OCI-LY7 (cell line): ENCODE data around the gene C7orf57. TPM values are rescaled to one million over a fixed set of nuclear protein-coding genes. Genes with fewer than 3 reads are reported as not detected.

Source experiments
- BruUV-seq: library from RNA; stranded (reverse); fragments of 400-500 nt; replicated peaks from 2 replicates; lab custom pipeline; 2021; lab: Mats Ljungman, UMichigan
- CTCF ChIA-PET: fragments of 300-600 bp; sonication (Branson Sonifier 250); formaldehyde crosslinking; loops from one replicate; lab custom pipeline; 2022; ENCODE audit warnings: antibody characterized with exemption; ENCODE audit not compliant: unreplicated experiment; lab: Charles Lee
- POLR2A ChIA-PET: fragments of 300-600 bp; sonication (Branson Sonifier 250); formaldehyde crosslinking; loops from one replicate; lab custom pipeline; 2022; ENCODE audit warnings: antibody characterized with exemption; lab: Charles Lee
- DNase-seq: peaks from one replicate; pipeline ENCODE4 v3.0.0-alpha.2; 2015; ENCODE audit warnings: low spot score
- H2AFZ ChIP-seq: fragments of 200-600 bp; sonication (generic), shearing (Covaris generic); 2 replicates; pipeline ENCODE4 v1.6.1; 2014; ENCODE audit warnings: mild to moderate bottlenecking, antibody characterized with exemption, low read length, moderate library complexity
- H3K27ac ChIP-seq: fragments of 200-600 bp; sonication (generic); 2 replicates; pipeline ENCODE4 v1.5.1; 2014; ENCODE audit warnings: mixed run types, low read depth, mild to moderate bottlenecking, moderate library complexity, low read length, inconsistent platforms; ENCODE audit not compliant: poor library complexity, severe bottlenecking
- H3K36me3 ChIP-seq: fragments of 200-600 bp; sonication (generic); 2 replicates; pipeline ENCODE4 v1.6.1; 2014; ENCODE audit warnings: mild to moderate bottlenecking, antibody characterized with exemption, low read length, moderate library complexity, mixed read lengths; ENCODE audit not compliant: insufficient read depth
- H3K4me1 ChIP-seq: fragments of 200-600 bp; sonication (generic); 2 replicates; pipeline ENCODE4 v1.5.1; 2014; ENCODE audit warnings: mild to moderate bottlenecking, low read length; ENCODE audit not compliant: insufficient read depth, poor library complexity, severe bottlenecking
- H3K4me2 ChIP-seq: fragments of 200-600 bp; sonication (generic); 2 replicates; pipeline ENCODE4 v1.6.1; 2014; ENCODE audit warnings: mild to moderate bottlenecking, low read length
- H3K4me3 ChIP-seq: fragments of 200-600 bp; sonication (generic); 2 replicates; pipeline ENCODE4 v1.5.1; 2014; ENCODE audit warnings: mild to moderate bottlenecking, low read depth, low read length; ENCODE audit not compliant: poor library complexity, severe bottlenecking
- H3K79me2 ChIP-seq: fragments of 200-600 bp; sonication (generic); 2 replicates; pipeline ENCODE4 v1.6.1; 2016; ENCODE audit warnings: low read depth, mild to moderate bottlenecking, low read length, moderate library complexity, mixed read lengths; ENCODE audit not compliant: insufficient read depth
- H3K9me2 ChIP-seq: fragments of 200-600 bp; sonication (generic); 2 replicates; pipeline ENCODE4 v1.6.1; 2016; ENCODE audit warnings: mild to moderate bottlenecking, low read length, mixed read lengths; ENCODE audit not compliant: insufficient read depth
- H3K9me3 ChIP-seq: fragments of 200-600 bp; sonication (generic); 2 replicates; pipeline ENCODE4 v1.6.1; 2014; ENCODE audit warnings: mild to moderate bottlenecking, mixed run types, low read length, mixed read lengths
- H4K20me1 ChIP-seq: fragments of 200-600 bp; sonication (generic); 2 replicates; pipeline ENCODE4 v1.6.1; 2014; ENCODE audit warnings: mild to moderate bottlenecking, antibody characterized with exemption, low read length, moderate library complexity, mixed read lengths; ENCODE audit not compliant: insufficient read depth
- CTCF ChIP-seq: fragments of 200-600 bp; sonication (generic); conservative IDR thresholded peaks from 2 replicates; pipeline ENCODE4 v1.5.1; 2014; ENCODE audit warnings: mild to moderate bottlenecking, antibody characterized with exemption, low read length, moderate library complexity, mixed read lengths
- EZH2phosphoT487 ChIP-seq: fragments of 200-600 bp; sonication (generic); IDR thresholded peaks from 2 replicates; pipeline ENCODE4 v1.6.1; 2018; ENCODE audit warnings: low read depth, borderline replicate concordance, mild to moderate bottlenecking, mixed run types, antibody characterized with exemption, low read length, moderate library complexity, mixed read lengths
- intact Hi-C: fragments of 100-400 bp; cut with micrococcal nuclease; formaldehyde crosslinking; loops from one replicate; pipeline ENCODE4 v1.10.0; 2022; ENCODE audit not compliant: unreplicated experiment
- total RNA-seq, 2 experiments: library from RNA; depleted of rRNA in 1 of 2; stranded (reverse); fragments of >200 nt in 1 of 2; shearing (Covaris generic) in 1 of 2; gene quantifications; 2 replicates each; pipeline ENCODE4 v1.2.3, GENCODE V29; 2014 to 2022

C7orf57 gene
- total RNA-seq, 2 experiments from 2014 or later: 0.25 to 0.29 TPM

GRCh38 chr7:48097521-48098231, 62.3 kb downstream of the C7orf57 start:
- BruUV-seq: no TSS peak
- CTCF ChIA-PET: no interaction called here
- intact Hi-C loops: no loop called here
- TF ChIP-seq EZH2phosphoT487: no peak
- no peak for TF ChIP-seq CTCF
- Histone ChIP-seq H3K4me1 (no peaks in the 10 kb centered on the region), H3K9me3 (no peaks in the 10 kb centered on the region), H3K79me2 (no peaks in the 10 kb centered on the region), H3K9me2 (no peaks in the 10 kb centered on the region), H3K4me2 (no peak overlapping the region), H4K20me1 (no peaks in the 10 kb centered on the region), H2AFZ (no peak overlapping the region), H3K36me3 (peaks cover 3% of the 10 kb centered on the region; the same call in 1 of the 2 replicates), H3K4me3 (no peak overlapping the region), H3K27ac (no peak overlapping the region)
- POLR2A ChIA-PET: no interaction called here
- DNase-seq: no peak

GRCh38 chr7:48098846-48099245, 63.5 kb downstream of the C7orf57 start:
- Histone ChIP-seq H4K20me1 (no peaks in the 10 kb centered on the region), H3K27ac (no peak overlapping the region), H3K9me3 (no peaks in the 10 kb centered on the region), H3K4me1 (no peaks in the 10 kb centered on the region), H3K4me3 (no peak overlapping the region), H2AFZ (no peak overlapping the region), H3K79me2 (no peaks in the 10 kb centered on the region), H3K4me2 (no peak overlapping the region), H3K9me2 (no peaks in the 10 kb centered on the region), H3K36me3 (peaks cover 3% of the 10 kb centered on the region; the same call in 1 of the 2 replicates)
- POLR2A ChIA-PET: no interaction called here
- CTCF ChIA-PET: no interaction called here
- no TSS peak for BruUV-seq
- intact Hi-C loops: no loop called here
- DNase-seq: no peak
- TF ChIP-seq EZH2phosphoT487: no peak

- H3K9me3 ChIP-seq: no peaks in the 10 kb centered on the region
- BruUV-seq: no TSS peak
- no peaks in the 10 kb centered on the region for H4K20me1 ChIP-seq
- CTCF ChIA-PET: no interaction called here
- H2AFZ ChIP-seq: no peak overlapping the region
- POLR2A ChIA-PET: interaction anchor here (0.6 kb wide), 1 partner anchor 62 kb away, joined by 3 read pairs; no protein-coding TSS in a partner anchor
- DNase-seq: no peak
- H3K79me2 ChIP-seq: no peaks in the 10 kb centered on the region
- no peak overlapping the region for H3K4me3 ChIP-seq
- H3K9me2 ChIP-seq: no peaks in the 10 kb centered on the region
- H3K27ac ChIP-seq: no peak overlapping the region
- peaks cover 3% of the 10 kb centered on the region; the same call in 1 of the 2 replicates for H3K36me3 ChIP-seq
- TF ChIP-seq CTCF (no peak), EZH2phosphoT487 (no peak)
- H3K4me1 ChIP-seq: no peaks in the 10 kb centered on the region
- no peak overlapping the region for H3K4me2 ChIP-seq
- intact Hi-C loops: no loop called here
These were observed 64.4 kb downstream of the C7orf57 start for GRCh38 chr7:48099781-48100180.
